NCI-H1436 (cell line): ENCODE measurements around the gene TIMMDC1.
A peak's percentile ranks its signal among the peaks of the same experiment; 100 is the strongest.

Experiments
- DNase-seq: peaks from one replicate; lab custom pipeline; 2025; lab: John Stamatoyannopoulos, UW

The TIMMDC1 gene

GRCh38 chr3:119498186-119499011 lies at the start of gene TIMMDC1:
Gene TIMMDC1 (plus strand): TSS chr3:119498547. CDS start chr3:119498734, 187 bp downstream.
- peak; percentile 99 for DNase-seq

DNA sequence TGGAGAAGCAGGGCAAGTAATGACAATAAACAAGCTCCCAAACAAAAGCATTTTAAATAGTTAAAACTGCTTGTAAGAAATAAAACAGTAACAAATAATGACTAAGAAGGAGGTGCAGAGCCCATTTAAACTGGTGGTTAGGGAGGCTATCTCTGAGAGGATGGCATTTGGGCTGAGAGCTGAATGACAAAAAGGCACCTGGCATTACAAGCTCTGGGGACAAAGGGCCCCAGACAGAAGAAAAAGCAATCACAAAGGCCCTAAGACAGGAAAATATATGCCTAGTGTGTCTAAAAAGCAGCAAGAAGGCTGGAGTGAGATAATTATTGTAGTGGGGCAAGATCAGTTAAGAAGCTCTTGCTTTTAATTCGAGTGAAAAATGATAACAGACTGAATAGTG lies 44.5 kb upstream of the TIMMDC1 start:
- DNase-seq: no peak

DNA sequence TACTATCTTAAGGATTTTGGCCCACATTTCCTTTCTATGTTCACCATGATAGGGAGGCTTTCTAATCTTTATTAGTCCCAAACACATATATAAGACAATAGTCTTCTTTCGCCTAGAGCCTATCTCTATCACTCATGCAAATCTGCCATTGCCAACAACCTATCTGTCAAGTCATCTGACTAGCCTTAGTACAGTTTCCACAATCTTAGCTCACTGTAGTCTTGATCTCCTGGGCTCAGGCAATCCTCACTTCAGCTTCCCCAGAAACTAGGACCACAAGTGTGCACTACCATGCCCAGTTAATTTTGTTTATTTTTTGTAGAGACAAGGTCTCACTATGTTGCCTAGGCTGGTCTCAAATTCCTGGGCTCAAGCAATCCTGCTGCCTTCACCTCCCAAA lies 41.9 kb upstream of the TIMMDC1 start:
- DNase-seq: no peak

DNA sequence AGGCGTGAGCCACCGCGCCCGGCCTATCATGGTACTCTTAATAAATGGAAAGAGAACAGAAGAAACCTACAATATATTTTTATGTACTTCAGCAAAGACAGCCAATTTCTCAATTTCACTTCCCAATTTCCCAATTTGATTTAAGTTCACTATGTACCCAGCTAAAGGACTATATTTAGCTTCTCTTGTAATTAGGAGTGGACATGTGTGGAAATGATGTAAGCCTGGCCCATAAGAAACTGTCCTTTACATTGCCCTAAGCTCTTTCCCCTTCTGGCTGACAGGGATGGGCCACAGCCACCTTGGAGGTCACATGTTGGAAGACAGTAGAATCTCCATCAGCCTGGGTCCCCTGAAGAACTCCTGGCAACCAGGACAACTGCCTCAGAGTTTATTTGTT lies 41.1 kb upstream of the TIMMDC1 start:
- DNase-seq: no peak

DNA sequence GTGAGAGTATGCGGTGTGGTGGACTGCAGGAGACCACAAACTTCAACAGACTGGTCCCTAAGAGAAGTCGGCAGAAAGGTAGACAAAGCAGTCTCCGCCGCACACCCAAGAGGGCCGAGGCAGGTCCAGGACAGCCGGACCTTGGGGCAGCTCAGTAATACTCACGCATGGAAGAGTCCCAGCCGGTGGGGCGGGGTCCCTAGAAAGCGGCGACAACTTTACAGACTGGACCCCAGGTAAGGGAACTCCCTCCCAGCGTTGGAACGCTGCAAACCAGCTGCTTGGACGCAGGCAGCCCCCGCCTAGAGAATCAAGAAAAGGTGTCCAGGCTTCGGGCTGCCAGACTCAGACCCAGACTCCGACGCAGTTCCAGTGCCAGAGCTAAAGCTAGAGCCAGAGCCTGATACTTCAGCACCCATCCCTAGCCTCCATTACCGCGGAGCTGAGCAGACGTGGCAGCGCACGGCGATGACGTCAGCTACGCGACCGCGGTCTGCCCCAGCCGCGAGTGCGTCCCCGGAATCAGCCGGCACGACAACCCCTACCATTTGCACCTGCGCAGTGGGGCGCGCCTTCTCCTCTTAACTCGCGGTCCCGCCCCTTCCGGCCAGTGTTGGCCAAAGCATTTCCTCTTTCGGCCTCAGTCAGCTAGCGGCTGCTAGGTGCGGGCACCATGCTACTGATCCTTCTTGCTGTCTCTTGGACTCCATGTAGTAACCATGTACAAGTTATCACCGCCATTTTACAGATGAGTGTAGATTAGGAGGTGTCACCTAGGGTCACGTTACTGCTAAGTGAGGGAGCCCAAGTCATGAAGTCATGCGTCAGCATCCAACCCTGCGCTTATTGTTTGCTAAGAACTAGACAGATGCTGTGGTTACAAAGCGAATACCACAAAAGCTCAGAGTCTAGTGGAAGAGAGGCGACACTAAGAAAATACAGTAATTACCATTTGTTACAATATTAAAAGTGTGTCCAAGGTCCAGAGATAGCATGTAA lies 34.9 kb upstream of the TIMMDC1 start, which contains the start of gene TMEM39A:
TMEM39A (minus strand) TSS at position 445 of the 999 bp plus-strand sequence. CDS start 1,541 bp downstream, outside the sequence.
- peak; percentile 100 for DNase-seq

DNA sequence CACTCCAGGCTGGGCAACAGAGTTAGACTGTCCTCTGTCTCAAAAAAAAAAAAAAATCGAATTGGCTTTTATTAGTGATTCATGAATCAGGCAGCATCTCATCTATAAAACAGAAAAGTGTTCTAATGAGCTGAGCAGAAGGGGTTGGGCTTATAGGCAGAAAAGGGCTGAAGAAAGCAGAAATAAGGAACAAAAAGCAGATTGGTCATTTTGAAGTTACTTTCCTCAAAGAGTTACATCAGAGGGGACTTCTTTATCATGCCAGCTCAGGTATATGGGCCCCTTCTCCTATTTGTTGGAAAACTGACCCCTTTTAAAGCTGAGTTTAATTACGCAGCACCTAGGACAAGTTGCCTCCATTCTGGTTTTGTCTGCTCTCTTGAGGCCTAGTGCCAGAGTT lies 30.3 kb upstream of the TIMMDC1 start:
- DNase-seq: no peak

DNA sequence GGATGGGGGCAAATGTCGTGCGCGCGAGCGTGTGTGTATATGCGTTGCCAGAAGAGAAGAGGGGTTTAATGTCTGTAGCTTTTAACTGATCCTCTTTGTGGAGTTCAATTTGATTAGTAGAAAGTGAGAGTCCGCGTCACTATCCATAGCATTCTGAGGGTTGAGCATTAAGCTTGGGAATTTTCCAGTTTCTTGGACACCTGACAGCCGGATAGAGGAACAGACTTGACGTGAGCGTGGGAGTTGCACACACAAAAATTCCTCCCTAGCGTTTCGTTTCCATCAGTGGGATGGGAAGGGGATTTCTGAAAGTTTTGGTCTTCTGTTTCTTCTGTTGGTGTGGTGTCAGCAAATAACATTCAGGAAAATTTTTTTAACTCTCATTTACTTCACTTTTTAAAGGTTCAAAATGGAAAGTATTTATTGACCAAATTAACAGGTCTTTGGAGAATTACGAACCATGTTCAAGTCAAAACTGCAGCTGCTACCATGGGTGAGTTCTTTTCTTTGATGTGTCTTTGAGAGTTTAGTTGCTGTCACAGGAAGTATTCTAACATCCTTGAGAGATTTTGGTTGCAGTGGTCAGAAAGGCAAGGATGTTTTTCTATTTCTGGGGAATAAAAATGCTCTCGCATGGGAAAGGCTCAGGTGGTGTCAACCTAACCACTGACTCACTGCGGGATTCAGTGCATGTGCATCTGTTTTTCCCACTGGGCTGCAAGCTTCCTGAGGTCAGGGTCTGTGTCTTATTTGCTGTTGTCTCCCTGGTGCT lies 28.7 kb upstream of the TIMMDC1 start:
- DNase-seq: no peak

GRCh38 chr3:119470866-119471265 lies 27.5 kb upstream of the TIMMDC1 start:
- no peak for DNase-seq

DNA sequence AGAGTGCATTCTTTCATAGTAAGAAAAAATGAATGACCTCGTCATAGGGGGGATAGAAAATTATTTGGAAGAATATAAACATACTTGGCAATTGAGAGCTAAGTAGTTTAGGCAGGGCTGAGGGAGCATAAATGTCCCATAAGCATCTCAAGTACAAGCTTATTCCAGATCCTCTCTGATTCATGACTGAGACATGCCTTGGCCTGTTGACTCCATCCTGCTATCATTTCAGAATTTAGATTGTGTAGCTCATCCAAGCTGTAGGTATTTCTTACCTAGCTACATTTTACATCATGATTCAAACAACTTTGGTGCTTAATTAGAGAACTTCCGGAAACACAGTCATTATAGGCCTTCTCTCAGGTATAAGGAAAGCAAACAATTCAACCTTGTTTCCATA lies 17.3 kb upstream of the TIMMDC1 start:
- no peak for DNase-seq

DNA sequence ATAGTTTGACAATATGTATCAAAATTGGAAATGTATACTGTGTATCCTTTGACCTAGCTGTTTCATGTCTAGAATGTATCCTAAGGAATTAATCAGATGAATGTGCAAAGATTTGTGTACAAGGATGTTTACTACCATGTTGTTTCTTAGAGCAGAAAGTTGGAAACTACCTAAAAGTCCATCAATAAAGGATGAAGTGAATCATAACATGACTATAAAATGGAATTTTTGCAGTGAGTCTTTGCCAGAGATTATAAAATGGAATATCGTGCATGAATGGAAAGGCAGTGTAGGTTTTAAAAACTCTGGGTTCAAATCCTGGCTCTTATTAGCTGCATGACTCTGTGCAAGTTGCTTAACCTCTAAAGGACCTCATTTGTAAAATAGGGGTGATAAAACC lies 15.2 kb upstream of the TIMMDC1 start:
- DNase-seq: no peak

DNA sequence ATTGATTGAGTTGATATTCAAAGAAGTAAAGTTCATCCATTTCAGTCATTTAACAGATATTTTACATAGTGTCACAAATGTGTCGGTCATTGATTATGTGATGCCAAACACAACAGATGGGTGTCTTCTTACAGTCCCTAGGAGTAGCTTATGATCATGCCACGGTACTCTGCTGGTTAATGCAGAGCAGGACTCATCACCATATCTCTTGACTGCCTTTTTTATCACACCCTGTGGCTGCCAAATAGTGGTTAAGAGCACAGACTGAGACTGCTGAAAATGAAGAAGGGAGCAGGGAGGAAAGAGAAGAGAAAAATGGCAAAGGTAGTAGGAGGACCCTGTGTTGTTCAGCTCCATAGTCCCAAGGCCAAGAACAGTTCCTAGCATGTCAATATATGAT lies 12.8 kb upstream of the TIMMDC1 start:
- no peak for DNase-seq

- no peak for DNase-seq
These were observed 8.2 kb upstream of the TIMMDC1 start for GRCh38 chr3:119490153-119490552.

- no peak for DNase-seq
These were observed 6.2 kb upstream of the TIMMDC1 start for GRCh38 chr3:119492128-119492527.

DNA sequence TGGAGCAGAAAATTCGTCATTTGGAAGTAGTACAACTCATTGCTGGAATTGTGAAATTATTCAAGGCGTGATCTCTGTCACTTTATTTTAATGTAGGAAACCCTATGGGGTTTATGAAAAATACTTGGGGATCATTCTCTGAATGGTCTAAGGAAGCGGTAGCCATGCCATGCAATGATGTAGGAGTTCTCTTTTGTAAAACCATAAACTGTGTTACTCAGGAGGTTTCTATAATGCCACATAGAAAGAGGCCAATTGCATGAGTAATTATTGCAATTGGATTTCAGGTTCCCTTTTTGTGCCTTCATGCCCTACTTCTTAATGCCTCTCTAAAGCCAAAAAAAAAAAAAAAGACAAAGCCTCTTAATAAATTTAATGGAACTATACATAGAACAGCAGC lies 5.5 kb upstream of the TIMMDC1 start:
- no peak for DNase-seq

DNA sequence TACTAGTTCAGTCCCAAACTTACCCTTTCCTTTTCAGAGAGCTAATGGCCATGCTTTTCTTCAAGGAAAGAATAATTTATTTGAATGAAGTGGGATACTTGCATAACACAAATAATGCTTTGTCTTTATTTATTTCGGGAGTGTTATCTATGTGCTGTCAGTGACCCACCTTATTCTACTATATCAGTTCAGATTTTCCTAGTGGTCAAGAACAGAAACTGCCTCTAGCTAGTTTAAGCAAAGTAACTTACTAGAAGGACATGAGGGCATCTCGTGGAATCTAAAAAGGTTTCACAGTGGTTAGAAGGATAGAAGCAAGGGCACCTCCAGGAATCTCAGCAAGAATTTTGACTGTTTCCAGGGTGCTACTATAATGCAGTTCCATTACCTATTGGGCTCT lies 3.8 kb upstream of the TIMMDC1 start:
- no peak for DNase-seq

- DNase-seq: no peak
These were observed 544 bp upstream of the TIMMDC1 start for GRCh38 chr3:119497820-119498185.

- DNase-seq: no peak
These were observed 1.9 kb downstream of the TIMMDC1 start for GRCh38 chr3:119500265-119500664.

- DNase-seq: no peak
These were observed 2.6 kb downstream of the TIMMDC1 start for GRCh38 chr3:119500901-119501300.

- no peak for DNase-seq
These were observed 8.3 kb downstream of the TIMMDC1 start for GRCh38 chr3:119506631-119507030.

- no peak for DNase-seq
These were observed 9.1 kb downstream of the TIMMDC1 start for GRCh38 chr3:119507404-119507803.

GRCh38 chr3:119508172-119508845 lies 10.0 kb downstream of the TIMMDC1 start:
- no peak for DNase-seq
